K562 (cell line): Measurements from ENCODE around the gene ASPDH. TPM values are rescaled to one million over a fixed set of nuclear protein-coding genes. Genes with fewer than 3 reads are reported as not detected.
A peak's percentile ranks its signal among the peaks of the same experiment; 100 is the strongest.

ENCODE experiments used
- NFRKB ChIP-seq: fragments of 450-650 bp; IDR thresholded peaks from 2 replicates; pipeline ENCODE4 v1.6.1; 2016; ENCODE audit warnings: low read depth
- ZBTB40 ChIP-seq, 2 experiments: fragments of 450-650 bp in 1 of 2; sonication (generic) in 1 of 2; formaldehyde crosslinking in 1 of 2; IDR thresholded peaks; 2 replicates each; pipeline versions ENCODE4 v1.7.1 to v1.9.0; 2016 to 2022; ENCODE audit warnings: inconsistent platforms in 1 of 2, mild to moderate bottlenecking in 1 of 2, missing genetic modification reagents in 1 of 2
- polyA plus RNA-seq, 8 experiments: library from polyadenylated mRNA; depleted of rRNA in 4 of 8; stranded (reverse) in 5 of 8; unstranded in 3 of 8; fragments of >200 nt; fragmentation: Nextera tagmentation in 2 of 8; fragmentation: Illumina TruSeq in 1 of 8; extraction: Ambion mirVana in 2 of 8; extraction: Trizol in 1 of 8; gene quantifications; 2 replicates each; pipeline versions ENCODE4 v1.2.1 to v1.2.3, GENCODE V29; 2011 to 2014; ENCODE audit warnings: inconsistent platforms in 1 of 8, missing spikeins in 1 of 8
- total RNA-seq, 7 experiments: library from RNA; depleted of rRNA in 6 of 7; stranded (reverse); fragments of >200 nt in 6 of 7; fragmentation: Illumina TruSeq in 2 of 7; extraction: Trizol in 2 of 7; gene quantifications; 2 replicates each; pipeline versions ENCODE4 v1.2.1 to v1.2.3, GENCODE V29; 2011 to 2021; ENCODE audit warnings: low replicate concordance in 1 of 7

The ASPDH gene
- total and polyA plus RNA-seq, 9 of the 15 experiments (the other 6 are each of a cell fraction or from before 2014, with no cell fraction given): not detected

GRCh38 chr19:50462970-50463369, 50.7 kb downstream of the ASPDH start (continued):
- TF ChIP-seq ZBTB40 (IDR thresholded peaks at IDR 0.05) (peak; percentile 95), ZBTB40 (CRISPR knock-in tag; IDR thresholded peaks at IDR 0.05) (peak; percentile 88), NFRKB (no peak)
- TF ChIP-seq, all 486 proteins: peak for 1

Other genes starting within 250 kb of the ASPDH start
Only the 7 nearest of the 14 such genes appear.
- 0.33 and 0.45 TPM in 2 replicates for gene SPIB, start 95.0 kb downstream of the ASPDH start, total RNA-seq (2014; rRNA removed)
- 0.22 and 0.25 TPM in 2 replicates for gene SPIB, start 95.0 kb downstream of the ASPDH start, total RNA-seq (2014; rRNA removed; fragmentation: Illumina TruSeq; extraction: Trizol)
- gene SPIB, start 95.0 kb downstream of the ASPDH start, total RNA-seq (2015; rRNA removed; fragmentation: Illumina TruSeq; extraction: Trizol): 0.40 and 0.45 TPM in 2 replicates
- 1.0 and 1.3 TPM in 2 replicates for gene SPIB, start 95.0 kb downstream of the ASPDH start, total RNA-seq (2021)
- gene SPIB, start 95.0 kb downstream of the ASPDH start, polyA plus RNA-seq (2011; rRNA removed): 0.46 and 0.60 TPM in 2 replicates
- gene SPIB, start 95.0 kb downstream of the ASPDH start, polyA plus RNA-seq (2014; fragmentation: Illumina TruSeq; extraction: Trizol): 0.24 and 0.76 TPM in 2 replicates
- gene SPIB, start 95.0 kb downstream of the ASPDH start, polyA plus RNA-seq (2014; fragmentation: Nextera tagmentation; extraction: Ambion mirVana): under 1 TPM in 1 of 2 experiments, not detected in 1; 0.06 TPM
- gene SPIB, start 95.0 kb downstream of the ASPDH start, polyA plus RNA-seq (2014; rRNA removed): 0.53 and 0.92 TPM in 2 replicates
- gene MYBPC2, start 81.0 kb downstream of the ASPDH start, total RNA-seq (2014; rRNA removed): not detected in 2 replicates
- gene MYBPC2, start 81.0 kb downstream of the ASPDH start, total RNA-seq (2014; rRNA removed; fragmentation: Illumina TruSeq; extraction: Trizol): not detected in 2 replicates
- gene MYBPC2, start 81.0 kb downstream of the ASPDH start, total RNA-seq (2015; rRNA removed; fragmentation: Illumina TruSeq; extraction: Trizol): not detected in 2 replicates
- gene MYBPC2, start 81.0 kb downstream of the ASPDH start, total RNA-seq (2021): 0.04 TPM in 1 of 2 replicates, not detected in the other
- gene MYBPC2, start 81.0 kb downstream of the ASPDH start, polyA plus RNA-seq (2011; rRNA removed): 0.14 and 0.19 TPM in 2 replicates
- gene MYBPC2, start 81.0 kb downstream of the ASPDH start, polyA plus RNA-seq (2014; fragmentation: Illumina TruSeq; extraction: Trizol): not detected in 2 replicates
- gene MYBPC2, start 81.0 kb downstream of the ASPDH start, polyA plus RNA-seq (2014; fragmentation: Nextera tagmentation; extraction: Ambion mirVana): not detected
- gene MYBPC2, start 81.0 kb downstream of the ASPDH start, polyA plus RNA-seq (2014; rRNA removed): 0.01 TPM in 1 of 2 replicates, not detected in the other
- 40.4 and 48.9 TPM in 2 replicates for gene EMC10, start 37.4 kb downstream of the ASPDH start, total RNA-seq (2014; rRNA removed)
- gene EMC10, start 37.4 kb downstream of the ASPDH start, total RNA-seq (2014; rRNA removed; fragmentation: Illumina TruSeq; extraction: Trizol): 6.1 and 7.4 TPM in 2 replicates
- 25.2 and 25.8 TPM in 2 replicates for gene EMC10, start 37.4 kb downstream of the ASPDH start, total RNA-seq (2015; rRNA removed; fragmentation: Illumina TruSeq; extraction: Trizol)
- gene EMC10, start 37.4 kb downstream of the ASPDH start, total RNA-seq (2021): 42.5 and 46.0 TPM in 2 replicates
- 12.4 and 13.7 TPM in 2 replicates for gene EMC10, start 37.4 kb downstream of the ASPDH start, polyA plus RNA-seq (2011; rRNA removed)
- gene EMC10, start 37.4 kb downstream of the ASPDH start, polyA plus RNA-seq (2014; fragmentation: Illumina TruSeq; extraction: Trizol): 13.1 and 27.3 TPM in 2 replicates
- 1 to 10 TPM; 1.4 to 2.9 TPM for gene EMC10, start 37.4 kb downstream of the ASPDH start, polyA plus RNA-seq (2014; fragmentation: Nextera tagmentation; extraction: Ambion mirVana)
- 34.5 and 38.2 TPM in 2 replicates for gene EMC10, start 37.4 kb downstream of the ASPDH start, polyA plus RNA-seq (2014; rRNA removed)
- 0.23 and 0.33 TPM in 2 replicates for gene GARIN5A, start 37.1 kb downstream of the ASPDH start, total RNA-seq (2014; rRNA removed)
- not detected in 2 replicates for gene GARIN5A, start 37.1 kb downstream of the ASPDH start, total RNA-seq (2014; rRNA removed; fragmentation: Illumina TruSeq; extraction: Trizol)
- gene GARIN5A, start 37.1 kb downstream of the ASPDH start, total RNA-seq (2015; rRNA removed; fragmentation: Illumina TruSeq; extraction: Trizol): 0.47 TPM in 1 of 2 replicates, not detected in the other
- gene GARIN5A, start 37.1 kb downstream of the ASPDH start, total RNA-seq (2021): 0.31 and 0.82 TPM in 2 replicates
- gene GARIN5A, start 37.1 kb downstream of the ASPDH start, polyA plus RNA-seq (2011; rRNA removed): 0.10 and 0.26 TPM in 2 replicates
- gene GARIN5A, start 37.1 kb downstream of the ASPDH start, polyA plus RNA-seq (2014; fragmentation: Illumina TruSeq; extraction: Trizol): 0.57 and 0.59 TPM in 2 replicates
- gene GARIN5A, start 37.1 kb downstream of the ASPDH start, polyA plus RNA-seq (2014; fragmentation: Nextera tagmentation; extraction: Ambion mirVana): under 1 TPM in 1 of 2 experiments, not detected in 1; 0.13 TPM
- gene GARIN5A, start 37.1 kb downstream of the ASPDH start, polyA plus RNA-seq (2014; rRNA removed): 0.16 and 0.17 TPM in 2 replicates
- 12.0 and 15.5 TPM in 2 replicates for gene JOSD2, start 2.7 kb downstream of the ASPDH start, total RNA-seq (2014; rRNA removed)
- 0.55 and 0.61 TPM in 2 replicates for gene JOSD2, start 2.7 kb downstream of the ASPDH start, total RNA-seq (2014; rRNA removed; fragmentation: Illumina TruSeq; extraction: Trizol)
- 3.1 and 4.5 TPM in 2 replicates for gene JOSD2, start 2.7 kb downstream of the ASPDH start, total RNA-seq (2015; rRNA removed; fragmentation: Illumina TruSeq; extraction: Trizol)
- 13.6 and 17.8 TPM in 2 replicates for gene JOSD2, start 2.7 kb downstream of the ASPDH start, total RNA-seq (2021)
- gene JOSD2, start 2.7 kb downstream of the ASPDH start, polyA plus RNA-seq (2011; rRNA removed): 3.3 and 3.8 TPM in 2 replicates
- 1.3 and 3.3 TPM in 2 replicates for gene JOSD2, start 2.7 kb downstream of the ASPDH start, polyA plus RNA-seq (2014; fragmentation: Illumina TruSeq; extraction: Trizol)
- gene JOSD2, start 2.7 kb downstream of the ASPDH start, polyA plus RNA-seq (2014; fragmentation: Nextera tagmentation; extraction: Ambion mirVana): under 1 TPM; 0.06 to 0.95 TPM
- gene JOSD2, start 2.7 kb downstream of the ASPDH start, polyA plus RNA-seq (2014; rRNA removed): 12.5 and 14.4 TPM in 2 replicates
- gene LRRC4B, start 54.5 kb upstream of the ASPDH start, total RNA-seq (2014; rRNA removed): 2.9 TPM in 2 replicates
- 0.10 and 0.18 TPM in 2 replicates for gene LRRC4B, start 54.5 kb upstream of the ASPDH start, total RNA-seq (2014; rRNA removed; fragmentation: Illumina TruSeq; extraction: Trizol)
- 1.1 TPM in 2 replicates for gene LRRC4B, start 54.5 kb upstream of the ASPDH start, total RNA-seq (2015; rRNA removed; fragmentation: Illumina TruSeq; extraction: Trizol)
- 9.5 and 9.6 TPM in 2 replicates for gene LRRC4B, start 54.5 kb upstream of the ASPDH start, total RNA-seq (2021)
- 3.0 and 4.0 TPM in 2 replicates for gene LRRC4B, start 54.5 kb upstream of the ASPDH start, polyA plus RNA-seq (2011; rRNA removed)
- gene LRRC4B, start 54.5 kb upstream of the ASPDH start, polyA plus RNA-seq (2014; fragmentation: Illumina TruSeq; extraction: Trizol): 0.21 and 2.7 TPM in 2 replicates
- gene LRRC4B, start 54.5 kb upstream of the ASPDH start, polyA plus RNA-seq (2014; fragmentation: Nextera tagmentation; extraction: Ambion mirVana): not detected
- gene LRRC4B, start 54.5 kb upstream of the ASPDH start, polyA plus RNA-seq (2014; rRNA removed): 2.0 and 3.1 TPM in 2 replicates
- 1.1 and 1.6 TPM in 2 replicates for gene SYT3, start 126.0 kb upstream of the ASPDH start, total RNA-seq (2014; rRNA removed)
- gene SYT3, start 126.0 kb upstream of the ASPDH start, total RNA-seq (2014; rRNA removed; fragmentation: Illumina TruSeq; extraction: Trizol): 0.36 and 0.51 TPM in 2 replicates
- 0.40 and 0.41 TPM in 2 replicates for gene SYT3, start 126.0 kb upstream of the ASPDH start, total RNA-seq (2015; rRNA removed; fragmentation: Illumina TruSeq; extraction: Trizol)
- gene SYT3, start 126.0 kb upstream of the ASPDH start, total RNA-seq (2021): 1.7 and 2.0 TPM in 2 replicates
- 0.35 and 0.40 TPM in 2 replicates for gene SYT3, start 126.0 kb upstream of the ASPDH start, polyA plus RNA-seq (2011; rRNA removed)
- 0.54 and 1.2 TPM in 2 replicates for gene SYT3, start 126.0 kb upstream of the ASPDH start, polyA plus RNA-seq (2014; fragmentation: Illumina TruSeq; extraction: Trizol)
- not detected for gene SYT3, start 126.0 kb upstream of the ASPDH start, polyA plus RNA-seq (2014; fragmentation: Nextera tagmentation; extraction: Ambion mirVana)
- 0.38 and 0.85 TPM in 2 replicates for gene SYT3, start 126.0 kb upstream of the ASPDH start, polyA plus RNA-seq (2014; rRNA removed)